Activated CD8-positive, alpha-beta memory T cell treated with anti-CD3 and anti-CD28 coated beads, Interleukin-2, amount 50 U/mL, for 48 hours (primary cell): ENCODE measurements around the gene TMIGD1.

Experiments
- DNase-seq: peaks from one replicate; pipeline ENCODE4 v3.0.0-alpha.2; 2020

TMIGD1 gene

DNA sequence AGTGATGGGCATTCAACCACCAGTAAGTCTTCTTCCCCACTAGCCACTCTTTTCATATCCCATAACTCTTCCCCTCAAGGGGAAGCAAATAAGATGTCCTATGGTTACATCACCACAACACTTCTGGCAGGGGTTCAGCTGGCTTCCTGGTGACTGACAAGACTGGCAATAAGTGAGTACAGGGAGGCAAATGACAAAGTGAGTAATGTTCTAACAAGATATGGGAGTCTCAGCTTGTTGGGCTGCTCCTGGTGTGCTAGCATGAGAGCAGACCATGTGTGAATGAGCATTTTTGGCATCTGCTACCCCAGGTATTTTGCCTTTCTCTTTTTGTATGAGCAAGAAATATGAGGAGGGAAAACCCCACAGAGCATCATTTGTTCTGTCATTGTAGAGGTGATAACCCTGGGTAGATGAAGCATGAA lies 9.9 kb downstream of the TMIGD1 start:
- peak; percentile 59 for DNase-seq

DNA sequence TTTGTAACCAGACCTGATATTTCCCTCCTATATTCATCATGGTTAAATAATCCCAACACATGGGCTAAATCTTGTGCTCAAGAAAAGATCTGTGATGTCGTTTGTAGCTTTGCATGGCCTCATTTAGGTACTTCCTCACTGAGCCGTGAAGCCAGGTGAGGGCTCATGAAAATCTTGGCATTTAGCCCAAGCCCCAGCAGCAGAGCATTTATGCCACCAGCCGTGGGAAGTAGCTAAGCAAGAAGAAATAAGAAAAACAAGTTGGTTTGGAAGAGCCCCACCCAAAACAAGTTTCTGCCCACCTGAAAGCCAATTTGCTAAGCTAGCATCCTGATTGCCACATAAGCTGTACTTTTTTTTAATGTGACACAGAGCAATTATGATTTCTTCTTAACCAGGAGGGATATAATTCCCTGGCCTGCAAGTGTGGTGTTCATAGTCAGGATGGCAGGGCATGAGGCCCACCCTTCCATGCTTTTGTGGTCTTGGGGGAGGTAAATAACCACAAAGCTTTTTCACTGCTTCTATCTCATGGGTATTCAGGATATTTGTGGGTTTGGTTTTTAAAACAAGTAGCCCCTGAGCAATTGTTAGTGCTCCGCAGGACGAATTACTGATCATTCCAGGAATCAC lies 10.5 kb downstream of the TMIGD1 start:
- no peak for DNase-seq

DNA sequence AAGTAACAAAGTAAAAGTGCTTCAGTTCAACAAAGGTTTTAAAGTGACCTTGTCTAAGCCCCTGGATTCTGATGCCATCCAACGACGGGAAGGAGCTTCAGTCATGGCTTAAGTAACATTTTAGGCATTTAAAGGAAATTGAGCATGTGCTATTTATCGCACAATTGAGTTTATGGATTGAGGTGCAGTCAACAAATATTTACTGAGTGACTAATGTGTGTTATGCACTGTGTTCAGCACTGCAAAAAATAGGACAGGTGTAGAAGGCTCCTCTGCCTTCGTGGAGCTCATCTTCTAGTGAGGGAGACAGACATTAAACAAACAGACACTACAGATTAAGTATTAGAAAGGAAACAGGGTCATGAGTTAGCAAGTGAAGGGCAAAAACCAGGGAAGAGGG lies 12.5 kb downstream of the TMIGD1 start:
- DNase-seq: no peak

DNA sequence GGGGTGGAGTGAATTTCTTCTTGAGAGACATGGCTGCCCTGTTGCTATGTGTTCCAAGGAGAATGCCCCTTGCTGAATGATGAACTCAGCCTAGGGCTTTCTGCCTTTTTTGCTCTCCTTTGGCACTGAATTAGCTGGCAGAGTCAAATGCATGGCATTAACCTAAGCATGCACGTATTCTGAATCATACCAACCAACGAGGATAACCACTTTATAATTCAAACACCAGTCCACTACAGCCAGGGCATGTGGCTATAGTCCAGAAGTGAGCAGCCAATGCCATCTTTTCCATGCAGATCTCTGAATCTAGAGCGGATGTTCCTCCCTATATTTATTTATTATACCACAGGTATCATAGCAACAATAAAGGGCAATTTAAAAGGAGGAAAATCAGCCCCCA lies 15.7 kb downstream of the TMIGD1 start:
- no peak for DNase-seq

DNA sequence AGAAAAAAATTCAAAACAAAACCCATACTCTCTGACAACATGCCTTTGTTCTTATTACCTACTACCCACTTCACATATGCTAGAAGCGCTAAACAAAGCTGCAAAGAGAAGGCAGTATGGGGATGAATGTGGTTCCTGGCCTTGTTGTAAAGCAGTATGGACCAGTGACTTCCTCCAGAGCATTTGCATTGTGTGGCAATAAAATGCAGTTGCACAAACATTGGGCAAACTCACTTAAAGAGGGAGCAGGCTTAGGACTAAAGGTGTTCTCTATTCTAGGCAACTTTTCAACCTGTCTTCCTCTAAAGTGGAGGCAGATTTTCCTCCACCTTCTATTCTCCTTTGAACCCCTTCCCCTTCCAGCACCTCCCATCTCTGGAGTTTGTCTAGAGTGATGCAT lies 17.1 kb downstream of the TMIGD1 start:
- no peak for DNase-seq

DNA sequence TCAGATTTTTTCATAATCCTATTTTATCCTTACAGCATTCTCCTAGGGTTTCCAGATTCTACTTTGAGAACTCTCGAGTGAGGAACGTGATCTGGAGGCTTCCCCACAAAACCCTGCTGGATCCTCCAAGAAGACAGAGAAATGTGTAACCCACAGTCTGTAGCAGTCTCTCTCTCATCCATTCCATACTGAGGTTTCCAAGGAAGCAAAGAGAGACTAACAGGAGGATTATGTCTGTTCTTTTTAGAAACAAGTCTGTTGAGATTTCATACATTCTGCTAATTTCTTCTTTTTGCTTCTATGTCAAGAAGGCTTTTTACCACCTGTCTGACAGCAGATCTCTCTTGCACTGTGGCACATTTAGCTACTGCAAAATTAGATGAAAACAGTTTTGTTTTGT lies 18.8 kb downstream of the TMIGD1 start:
- no peak for DNase-seq

DNA sequence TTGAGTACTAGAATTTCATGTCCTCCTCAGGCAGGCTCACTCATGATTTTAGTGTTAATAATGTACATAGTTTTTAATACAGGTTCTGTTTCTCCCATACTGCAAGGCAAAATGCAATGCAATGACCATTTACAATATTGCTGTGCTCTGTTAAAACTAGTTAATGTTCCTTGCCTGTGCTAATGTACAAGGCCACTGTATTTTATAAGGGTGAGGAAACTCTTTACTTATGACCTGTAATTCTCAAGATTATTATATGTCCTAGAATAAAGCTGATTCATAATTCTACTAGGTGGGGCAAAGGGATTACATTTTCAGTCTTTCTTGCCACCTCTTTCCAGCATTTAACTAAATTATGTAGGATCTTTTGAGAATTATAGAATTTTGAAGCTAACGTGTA lies 19.4 kb downstream of the TMIGD1 start:
- no peak for DNase-seq

DNA sequence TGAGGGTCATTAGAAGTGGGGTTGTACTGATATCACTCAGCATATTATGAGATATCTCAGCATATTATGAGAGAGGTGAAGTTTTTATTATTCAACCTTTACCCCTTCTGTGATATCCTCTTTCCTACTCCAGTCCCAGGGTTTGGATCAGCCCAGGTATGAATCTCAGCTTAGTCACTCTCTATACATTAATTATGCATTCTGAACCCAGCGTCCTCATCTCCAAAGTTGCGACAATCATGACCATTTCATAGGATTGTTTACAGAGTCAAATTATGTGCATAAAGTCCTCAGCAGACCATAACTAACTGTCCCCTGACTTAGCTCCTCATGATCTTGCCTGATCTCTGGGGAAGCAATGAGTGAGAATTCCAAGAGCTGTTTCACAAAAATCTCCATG lies 21.6 kb downstream of the TMIGD1 start:
- no peak for DNase-seq

DNA sequence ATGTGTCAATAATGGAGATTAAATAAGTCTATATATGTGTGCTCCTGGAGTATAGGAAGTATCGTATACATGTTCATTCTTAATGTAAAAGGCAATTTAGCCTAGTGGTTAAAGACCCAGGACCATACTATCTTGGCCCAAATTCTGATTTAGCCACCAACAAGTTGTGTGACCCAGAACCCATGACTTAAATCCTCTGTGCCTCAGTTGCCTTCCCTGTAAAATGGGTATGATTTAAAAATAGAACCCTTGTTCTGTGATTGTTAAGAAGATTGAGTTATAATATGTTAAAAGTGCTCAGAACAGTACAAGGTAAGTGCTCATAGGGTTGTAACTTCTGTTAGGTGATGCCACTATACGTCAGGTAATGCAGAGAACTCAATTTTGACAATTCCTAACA lies 23.3 kb downstream of the TMIGD1 start:
- DNase-seq: no peak

DNA sequence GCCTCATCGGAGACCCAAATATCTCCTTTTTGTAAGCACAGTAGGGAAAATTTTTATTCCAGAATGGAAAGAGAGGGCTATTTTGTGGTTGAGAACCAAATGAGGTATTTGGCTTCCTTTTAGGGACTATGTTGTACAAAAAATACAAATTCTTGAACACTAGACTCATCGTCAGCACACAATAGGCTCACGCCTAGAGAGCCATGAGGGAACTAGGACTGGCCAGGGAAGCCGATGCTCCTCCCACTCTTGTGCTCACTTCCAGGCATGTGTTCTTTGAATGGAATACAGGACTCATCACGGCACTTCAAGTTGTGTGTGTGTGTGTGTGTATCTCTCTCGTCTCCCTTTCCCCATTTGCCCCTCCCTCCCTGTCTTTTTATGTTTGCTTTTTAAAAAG lies 24.3 kb downstream of the TMIGD1 start:
- DNase-seq: no peak

DNA sequence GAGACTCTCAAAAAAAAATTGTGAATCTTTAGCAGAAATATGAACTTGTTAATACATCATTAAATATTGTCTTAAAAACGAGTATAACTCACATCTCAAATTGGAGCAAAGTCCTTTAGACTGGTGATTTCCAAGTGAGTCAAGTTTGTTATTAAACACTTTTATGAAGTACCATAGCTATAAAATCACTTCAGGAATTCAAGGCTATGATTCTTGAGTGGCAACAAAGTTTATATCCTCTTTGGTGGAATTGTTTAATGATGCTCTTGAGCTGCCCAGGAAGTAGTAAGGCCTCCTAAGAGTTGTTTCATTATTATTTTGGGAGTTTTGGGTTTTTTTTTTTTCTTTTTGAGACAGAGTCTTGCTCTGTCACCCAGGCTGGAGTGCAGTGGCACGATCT lies 25.5 kb downstream of the TMIGD1 start:
- DNase-seq: no peak

DNA sequence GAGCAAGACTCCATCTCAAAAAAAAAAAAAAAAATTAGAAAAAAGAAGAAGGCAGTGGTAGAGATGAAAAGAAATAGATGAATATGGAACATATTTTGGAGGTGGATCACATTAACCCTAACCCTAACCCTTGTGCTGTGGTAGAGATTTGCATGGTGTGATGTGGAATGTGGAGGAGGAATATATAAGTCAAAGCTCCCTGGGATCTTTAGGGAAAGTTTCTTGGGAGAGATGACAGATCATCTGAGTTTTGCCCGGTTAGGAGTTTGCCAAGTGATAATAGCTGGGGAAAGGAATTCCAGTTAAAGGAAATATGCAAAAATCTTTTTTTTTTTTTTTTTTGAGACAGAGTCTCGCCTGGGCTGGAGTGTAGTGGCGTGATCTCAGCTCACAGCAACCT lies 29.1 kb downstream of the TMIGD1 start:
- no peak for DNase-seq

DNA sequence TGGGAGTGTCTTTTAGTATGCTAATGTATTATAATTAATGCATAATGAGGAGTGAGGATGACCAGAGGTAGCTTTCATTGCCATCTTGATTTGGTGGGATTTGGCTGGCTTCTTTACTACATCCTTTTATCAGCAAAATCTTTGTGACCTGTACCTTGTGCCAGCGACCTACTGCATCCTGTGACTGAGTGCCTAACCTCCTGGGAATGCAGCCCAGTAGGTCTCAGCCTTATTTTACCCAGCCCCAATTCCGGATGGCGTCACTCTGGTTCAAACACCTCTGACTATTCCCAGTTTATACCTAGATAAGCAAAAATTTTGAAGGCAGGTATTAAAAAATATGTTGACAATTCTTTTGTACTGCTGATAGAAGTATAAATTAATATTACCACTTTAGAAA lies 31.6 kb downstream of the TMIGD1 start:
- DNase-seq: no peak

DNA sequence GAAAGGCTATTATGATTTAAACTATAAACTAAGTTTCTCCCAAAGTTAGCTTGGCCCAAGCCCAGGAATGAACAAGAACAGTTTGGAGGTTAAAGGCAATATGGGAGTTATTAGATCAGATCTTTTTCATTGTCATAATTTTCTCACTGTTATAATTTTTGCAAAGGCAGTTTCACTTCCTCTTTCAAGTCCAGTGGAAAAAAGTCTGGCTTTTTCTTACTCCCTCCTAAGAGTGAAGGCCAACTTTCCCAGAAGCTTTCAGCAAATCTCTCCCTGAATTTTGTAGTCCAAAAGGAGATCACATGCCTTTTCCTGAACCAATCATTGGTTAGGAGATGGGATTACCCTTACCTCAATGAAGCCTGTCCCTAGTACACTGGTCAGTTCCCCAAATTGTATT lies 33.0 kb downstream of the TMIGD1 start:
- no peak for DNase-seq

DNA sequence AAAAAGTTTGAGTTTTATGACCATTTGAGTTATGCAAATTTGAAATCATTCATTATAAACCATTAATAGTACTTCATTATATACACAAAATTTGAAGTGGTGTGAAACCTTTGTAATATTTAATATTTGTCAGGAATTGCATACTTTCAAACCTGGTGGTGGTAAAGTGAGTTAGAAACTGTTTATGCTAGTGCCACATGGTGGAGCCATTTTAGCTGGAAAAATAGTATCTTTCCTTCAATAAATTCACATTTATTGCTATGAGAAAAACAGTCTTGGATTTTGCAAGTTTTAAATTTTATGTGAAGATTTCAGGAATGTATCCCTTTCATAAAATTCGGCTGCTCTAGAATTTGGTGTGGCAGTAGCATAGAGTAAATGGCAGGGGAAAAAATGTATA lies 34.9 kb downstream of the TMIGD1 start:
- DNase-seq: no peak

DNA sequence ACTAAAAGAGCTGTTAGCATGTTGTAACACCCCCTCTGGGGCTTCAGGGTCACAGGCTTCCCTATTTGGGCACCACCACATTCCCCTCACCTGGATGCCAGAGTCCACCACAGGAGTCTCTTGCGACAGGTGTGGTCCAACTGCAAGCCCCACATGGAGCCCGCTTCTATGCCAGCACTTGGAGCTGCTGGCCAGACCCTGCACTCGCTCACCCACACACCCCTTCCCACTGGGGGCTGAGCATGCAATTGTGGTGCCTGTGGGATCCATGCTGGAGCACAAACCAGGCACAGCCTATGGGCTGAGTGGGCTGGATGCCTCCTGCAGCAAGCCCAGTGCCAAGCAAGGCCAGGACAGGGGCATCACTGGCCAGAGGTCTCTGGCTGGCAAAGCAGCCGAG lies 36.1 kb downstream of the TMIGD1 start:
- DNase-seq: no peak

DNA sequence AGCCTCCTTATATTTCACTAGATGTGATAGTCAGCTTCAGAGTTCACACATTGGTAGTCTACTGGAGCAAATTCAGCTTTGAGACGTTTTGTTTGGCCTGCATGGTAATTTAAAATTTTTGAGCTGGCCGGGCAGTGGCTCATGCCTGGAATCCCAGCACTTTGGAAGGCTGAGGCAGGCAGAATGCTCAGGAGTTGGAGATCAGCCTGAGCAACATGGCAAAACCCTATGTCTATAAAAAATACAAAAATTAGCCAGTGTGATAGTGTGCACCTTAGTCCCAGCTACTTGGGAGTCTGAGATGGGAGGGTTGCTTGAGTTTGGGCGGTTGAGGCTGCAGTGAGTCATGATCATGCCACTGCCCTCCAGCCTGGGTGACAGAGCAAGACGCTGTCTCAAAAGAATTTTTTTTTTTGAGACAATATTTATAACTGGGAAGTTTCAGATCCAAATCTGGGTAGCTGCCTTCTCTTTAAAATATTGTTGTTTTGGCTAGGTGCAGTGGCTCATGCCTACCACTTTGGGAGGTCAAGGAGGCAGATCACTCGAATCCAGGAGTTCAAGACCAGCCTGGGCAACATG lies 37.3 kb downstream of the TMIGD1 start:
- DNase-seq: no peak

DNA sequence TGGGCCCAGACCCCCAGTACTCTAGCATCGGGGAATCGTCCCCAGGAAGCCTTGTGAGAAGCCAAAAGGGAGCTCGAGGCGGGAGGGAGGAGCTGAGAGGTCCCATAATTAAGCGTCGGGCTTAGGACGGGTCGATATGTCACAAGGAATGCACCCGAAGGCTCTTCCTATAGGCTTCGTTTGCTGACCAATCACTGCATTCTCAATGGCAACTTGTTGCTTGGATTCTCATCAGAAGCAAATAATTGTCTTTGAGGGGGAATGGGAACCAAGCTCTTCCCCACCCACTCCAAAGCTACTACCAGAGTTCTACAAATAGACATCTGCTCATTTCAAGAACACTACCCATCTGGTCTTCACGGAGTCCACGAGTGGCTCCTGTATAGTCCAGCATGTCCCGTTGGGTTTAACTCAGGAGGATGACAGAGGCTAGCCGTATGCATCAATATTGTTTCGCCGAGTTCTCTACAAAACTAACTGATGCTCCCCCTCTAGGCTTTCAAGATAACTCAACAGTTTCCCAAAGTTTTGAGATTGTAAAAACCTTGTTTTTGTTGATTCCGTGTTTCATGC lies 41.5 kb downstream of the TMIGD1 start:
- no peak for DNase-seq

DNA sequence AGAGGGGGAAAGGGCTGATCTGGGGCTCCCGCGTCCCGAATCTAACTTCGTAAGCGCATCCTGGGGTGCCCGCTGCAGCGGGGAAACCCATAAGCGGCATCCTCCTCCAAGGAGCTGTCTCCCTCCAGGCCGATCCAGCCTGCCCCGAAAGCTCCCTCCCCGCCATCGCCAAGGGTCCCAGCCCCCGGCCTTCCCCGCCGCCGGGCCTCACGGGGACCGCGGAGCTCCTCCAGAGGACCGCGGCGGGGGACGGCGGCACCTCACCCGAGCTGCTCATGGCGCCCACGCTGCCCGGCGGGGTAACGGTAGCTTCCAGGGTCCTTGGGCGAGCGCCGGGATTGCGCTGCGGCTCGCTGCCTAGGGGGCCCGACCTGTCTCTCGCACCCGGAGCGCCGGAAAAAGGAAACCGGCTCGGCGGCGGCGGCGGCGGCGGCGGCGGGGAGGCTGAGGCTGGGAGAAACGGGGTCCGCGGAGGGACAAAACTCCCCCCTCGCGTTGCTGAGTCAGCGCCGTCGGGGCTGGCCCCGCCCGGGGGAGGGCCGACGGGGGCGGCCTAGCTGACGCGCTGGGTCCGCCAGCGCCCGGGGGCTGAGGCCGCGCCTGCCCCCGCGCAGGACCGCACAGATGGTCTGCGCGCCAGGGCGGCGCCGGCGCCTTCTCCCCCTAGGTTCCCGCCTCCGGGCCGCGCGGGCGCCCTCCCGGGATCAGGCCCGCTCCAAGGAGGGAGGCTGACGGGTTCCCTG lies 42.1 kb downstream of the TMIGD1 start, which contains the start of gene BLMH:
Gene BLMH (minus strand): TSS at position 402 of the 743 bp plus-strand sequence. CDS start 125 bp downstream, at position 277.
- peak; percentile 91 for DNase-seq

DNA sequence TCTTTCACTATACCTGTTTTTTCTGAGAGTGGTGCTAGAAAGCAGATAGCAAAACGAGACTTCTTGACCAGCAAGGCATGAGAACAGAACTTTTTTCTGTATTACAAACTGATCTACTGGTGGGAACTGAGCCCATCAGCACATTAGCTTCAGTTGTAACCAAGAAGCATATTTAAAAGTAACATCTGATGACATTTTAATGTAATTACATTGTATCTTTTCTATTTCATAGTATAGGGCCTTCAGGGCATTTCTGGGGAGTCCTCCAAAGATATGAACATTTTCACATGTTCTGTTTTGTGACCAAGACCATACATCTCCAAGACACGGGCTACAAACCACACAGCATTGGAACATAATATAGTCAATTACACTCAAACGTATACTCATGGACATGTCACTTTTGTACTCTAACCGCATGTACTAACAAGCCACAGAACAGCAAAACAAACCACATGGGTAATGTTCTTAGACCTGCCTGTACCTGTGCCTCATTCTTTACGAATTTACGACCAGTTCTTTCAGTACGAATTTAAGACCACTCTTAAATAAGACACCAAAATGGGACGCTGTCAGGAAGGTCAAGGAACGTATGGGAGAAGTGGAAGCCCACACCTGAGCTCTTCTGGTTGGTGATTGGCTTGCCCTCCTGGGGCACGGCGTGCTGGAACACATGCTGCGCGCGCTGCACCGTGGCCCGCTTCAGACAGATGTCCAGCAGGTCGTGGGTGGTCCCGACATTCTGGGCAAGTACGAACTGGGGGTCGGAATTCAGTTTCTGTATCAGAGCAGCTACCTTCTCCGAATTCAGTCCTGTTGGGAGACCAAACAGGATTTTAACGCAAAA lies 42.9 kb downstream of the TMIGD1 start:
- peak; percentile 77 for DNase-seq

DNA sequence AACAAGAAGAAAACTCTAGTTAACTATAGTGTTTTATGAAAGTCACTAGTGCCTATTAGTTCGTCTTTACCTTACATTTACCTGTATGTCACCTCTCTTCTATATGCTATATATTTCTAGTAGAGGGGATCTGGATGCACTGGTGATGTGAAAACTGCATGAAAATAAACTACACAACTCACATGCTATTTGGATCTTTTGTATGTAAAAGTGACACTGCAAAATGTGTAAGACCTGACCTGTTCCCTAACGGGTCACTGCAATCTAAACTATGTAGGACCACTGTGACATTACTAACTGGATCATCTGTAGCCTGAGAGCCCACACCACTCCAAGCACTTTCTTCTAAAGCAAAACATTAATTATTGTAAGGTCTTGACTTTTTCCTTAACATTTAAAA lies 43.8 kb downstream of the TMIGD1 start:
- DNase-seq: no peak

DNA sequence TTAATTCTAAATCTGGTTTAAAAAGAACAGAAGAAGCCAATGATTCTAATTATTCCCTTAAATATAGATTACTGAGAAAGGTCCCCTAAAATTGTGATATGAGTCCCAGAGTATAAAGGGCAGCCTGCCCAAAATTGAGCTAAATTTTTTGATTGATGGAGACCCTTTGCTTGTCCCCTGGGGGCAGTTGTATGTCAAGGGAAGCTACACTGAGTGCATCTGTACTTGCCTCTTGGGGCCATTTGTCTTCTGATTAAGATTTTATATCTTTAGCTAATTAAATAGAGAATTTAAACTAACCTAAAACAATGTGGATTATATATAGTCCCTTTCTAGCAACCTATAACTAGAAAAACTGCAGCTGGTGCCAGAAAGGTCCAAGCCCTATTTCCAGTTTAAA lies 54.7 kb downstream of the TMIGD1 start:
- DNase-seq: no peak

DNA sequence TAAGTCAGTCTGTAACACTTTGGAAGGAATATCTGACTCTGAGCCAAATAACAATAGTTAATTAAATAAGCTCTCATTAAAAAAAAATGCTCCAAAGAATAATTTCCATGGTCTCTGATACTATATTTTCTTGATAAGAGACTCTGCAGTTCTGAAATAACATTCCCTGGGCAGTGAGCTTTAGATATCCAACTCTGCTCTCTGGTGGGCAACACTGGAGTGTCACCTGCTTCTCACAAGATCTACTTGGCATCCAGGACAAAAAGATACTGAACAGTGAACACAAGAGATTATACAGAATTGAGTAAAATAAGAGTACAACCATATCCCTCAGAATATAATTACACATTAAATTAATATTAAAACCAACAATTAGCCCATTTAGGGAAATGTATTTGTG lies 55.8 kb downstream of the TMIGD1 start:
- DNase-seq: no peak
